ENCODE results near the gene GDF2.

Gene GDF2

DNA sequence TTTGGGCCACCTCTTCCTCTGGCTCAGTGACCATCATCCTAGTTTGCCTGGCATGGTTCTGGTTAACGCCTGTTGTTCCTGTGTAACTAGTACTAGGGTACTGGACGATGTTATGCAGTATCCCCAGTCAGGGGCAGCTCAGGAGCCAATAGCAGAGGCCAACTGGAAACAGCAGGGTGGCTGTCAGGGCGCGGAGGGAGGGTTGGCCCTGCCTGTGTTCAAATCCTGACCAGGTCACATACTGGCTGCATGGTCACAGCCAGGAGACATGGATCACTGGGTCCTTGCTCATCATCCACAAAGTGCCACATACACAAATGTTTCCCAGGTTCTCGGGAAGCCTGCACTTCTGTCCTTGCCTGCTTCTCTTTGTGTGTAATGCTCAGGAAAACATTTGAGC, 13.7 kb downstream of the GDF2 start:
- DNase-seq = no peak

- DNase-seq = no peak
Measured at GRCh38 chr10:47336387-47337134, 14.3 kb downstream of the GDF2 start.

DNA sequence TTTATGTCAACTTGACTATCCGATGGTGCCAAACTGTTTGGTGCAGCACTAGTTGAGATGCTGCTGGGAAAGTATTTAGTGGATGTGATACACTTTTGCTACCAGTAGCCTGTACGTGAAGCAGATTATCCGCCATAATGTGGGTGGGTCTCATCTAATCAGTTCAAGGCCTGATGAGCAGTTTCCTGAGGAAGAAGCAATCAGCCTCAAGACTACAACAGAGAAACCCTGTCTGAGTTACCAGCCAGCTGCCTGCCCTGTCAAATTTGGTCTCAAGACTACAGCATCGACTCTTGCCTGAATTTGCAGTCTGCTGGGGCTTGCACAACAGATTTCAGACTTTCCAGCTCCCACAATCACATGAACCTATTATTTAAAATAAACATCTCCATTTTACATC, 15.1 kb downstream of the GDF2 start:
- DNase-seq = no peak

DNA sequence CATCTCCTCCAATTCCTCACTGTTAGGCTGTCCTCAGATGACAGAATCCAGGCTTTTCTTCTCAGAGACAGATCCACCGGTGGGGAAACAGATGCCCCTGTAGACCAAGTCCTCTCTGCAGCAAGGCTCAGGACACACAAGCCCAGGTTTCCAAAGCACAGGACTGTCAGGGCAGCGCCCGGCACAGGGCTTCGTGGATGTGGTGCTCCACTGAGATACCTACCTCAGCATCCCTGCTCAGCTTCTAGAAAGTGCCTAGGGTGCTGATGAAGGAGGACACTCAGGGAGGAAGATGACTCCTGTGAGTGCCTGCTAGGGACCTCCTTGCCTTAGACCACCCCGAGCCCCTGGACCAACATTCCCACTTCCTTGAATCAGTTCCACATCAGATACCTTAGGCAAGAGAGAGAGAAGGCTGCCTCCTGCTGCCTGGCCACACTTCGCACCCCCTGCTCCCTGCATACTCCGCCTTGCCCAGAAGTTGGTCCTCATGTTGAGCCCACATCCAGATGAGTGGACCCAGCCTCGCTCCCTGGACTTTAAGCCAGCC, 17.0 kb downstream of the GDF2 start:
- no peak for DNase-seq

- DNase-seq = no peak
Measured at GRCh38 chr10:47339759-47340607, 17.7 kb downstream of the GDF2 start.

- DNase-seq = peak; percentile 12
Measured at GRCh38 chr10:47340608-47341170, 18.4 kb downstream of the GDF2 start.

DNA sequence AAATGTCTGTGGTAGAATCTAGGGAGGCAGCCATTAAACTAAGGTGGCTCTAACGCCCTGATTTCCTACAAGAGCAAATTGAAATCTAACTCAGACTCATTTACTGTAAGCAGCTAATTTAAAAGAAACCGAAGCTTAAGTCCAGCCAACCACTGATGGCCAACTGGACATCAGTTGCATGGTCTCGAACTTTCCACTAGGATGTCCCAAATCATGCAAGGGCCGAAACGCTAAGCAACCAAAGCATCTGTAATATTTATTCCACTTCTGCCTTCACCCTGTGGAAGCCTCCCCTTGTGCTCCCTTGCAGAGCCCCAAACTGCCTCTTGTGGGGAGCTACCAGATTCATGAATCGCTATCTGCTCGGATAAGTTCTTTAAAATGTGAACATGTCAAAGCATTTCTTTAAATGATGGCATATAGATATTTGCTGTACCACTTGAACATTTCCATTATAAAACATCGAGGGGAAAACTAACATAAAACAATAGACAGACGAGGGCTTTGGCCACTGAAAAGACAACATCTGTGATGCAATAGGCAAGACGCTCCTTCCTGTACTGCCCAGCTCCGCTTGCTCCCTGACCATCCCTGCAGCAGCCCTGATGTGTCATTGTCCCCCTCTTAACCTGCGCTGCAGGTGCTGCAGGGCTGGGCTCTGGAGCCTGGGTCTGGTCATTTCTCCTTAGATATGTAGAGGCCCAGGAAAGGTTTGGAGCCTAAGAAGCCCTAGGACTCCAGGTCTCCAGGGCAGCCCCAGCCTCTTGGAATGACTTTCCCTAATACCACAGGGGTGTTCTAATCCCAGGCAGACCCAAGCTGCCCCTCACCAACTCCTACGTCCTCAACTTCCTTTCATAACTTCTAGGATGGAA, 23.0 kb downstream of the GDF2 start:
- no peak for DNase-seq

GRCh38 chr10:47346581-47347302, 24.5 kb downstream of the GDF2 start:
- no peak for DNase-seq

GRCh38 chr10:47347303-47347675, 25.0 kb downstream of the GDF2 start:
- DNase-seq = no peak

GRCh38 chr10:47348138-47348651, 25.9 kb downstream of the GDF2 start, which contains the start of gene RBP3:
Gene RBP3, plus strand, starts transcription at chr10:47348363. Its CDS starts 122 bp downstream, at chr10:47348485.
- DNase-seq = no peak

DNA sequence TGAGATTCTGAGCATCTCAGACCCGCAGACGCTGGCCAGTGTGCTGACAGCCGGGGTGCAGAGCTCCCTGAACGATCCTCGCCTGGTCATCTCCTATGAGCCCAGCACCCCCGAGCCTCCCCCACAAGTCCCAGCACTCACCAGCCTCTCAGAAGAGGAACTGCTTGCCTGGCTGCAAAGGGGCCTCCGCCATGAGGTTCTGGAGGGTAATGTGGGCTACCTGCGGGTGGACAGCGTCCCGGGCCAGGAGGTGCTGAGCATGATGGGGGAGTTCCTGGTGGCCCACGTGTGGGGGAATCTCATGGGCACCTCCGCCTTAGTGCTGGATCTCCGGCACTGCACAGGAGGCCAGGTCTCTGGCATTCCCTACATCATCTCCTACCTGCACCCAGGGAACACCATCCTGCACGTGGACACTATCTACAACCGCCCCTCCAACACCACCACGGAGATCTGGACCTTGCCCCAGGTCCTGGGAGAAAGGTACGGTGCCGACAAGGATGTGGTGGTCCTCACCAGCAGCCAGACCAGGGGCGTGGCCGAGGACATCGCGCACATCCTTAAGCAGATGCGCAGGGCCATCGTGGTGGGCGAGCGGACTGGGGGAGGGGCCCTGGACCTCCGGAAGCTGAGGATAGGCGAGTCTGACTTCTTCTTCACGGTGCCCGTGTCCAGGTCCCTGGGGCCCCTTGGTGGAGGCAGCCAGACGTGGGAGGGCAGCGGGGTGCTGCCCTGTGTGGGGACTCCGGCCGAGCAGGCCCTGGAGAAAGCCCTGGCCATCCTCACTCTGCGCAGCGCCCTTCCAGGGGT, 26.6 kb downstream of the GDF2 start:
- DNase-seq = no peak

- DNase-seq = no peak
Measured at GRCh38 chr10:47349516-47349915, 27.3 kb downstream of the GDF2 start.

GRCh38 chr10:47349941-47350371, 27.7 kb downstream of the GDF2 start:
- DNase-seq = no peak

DNA sequence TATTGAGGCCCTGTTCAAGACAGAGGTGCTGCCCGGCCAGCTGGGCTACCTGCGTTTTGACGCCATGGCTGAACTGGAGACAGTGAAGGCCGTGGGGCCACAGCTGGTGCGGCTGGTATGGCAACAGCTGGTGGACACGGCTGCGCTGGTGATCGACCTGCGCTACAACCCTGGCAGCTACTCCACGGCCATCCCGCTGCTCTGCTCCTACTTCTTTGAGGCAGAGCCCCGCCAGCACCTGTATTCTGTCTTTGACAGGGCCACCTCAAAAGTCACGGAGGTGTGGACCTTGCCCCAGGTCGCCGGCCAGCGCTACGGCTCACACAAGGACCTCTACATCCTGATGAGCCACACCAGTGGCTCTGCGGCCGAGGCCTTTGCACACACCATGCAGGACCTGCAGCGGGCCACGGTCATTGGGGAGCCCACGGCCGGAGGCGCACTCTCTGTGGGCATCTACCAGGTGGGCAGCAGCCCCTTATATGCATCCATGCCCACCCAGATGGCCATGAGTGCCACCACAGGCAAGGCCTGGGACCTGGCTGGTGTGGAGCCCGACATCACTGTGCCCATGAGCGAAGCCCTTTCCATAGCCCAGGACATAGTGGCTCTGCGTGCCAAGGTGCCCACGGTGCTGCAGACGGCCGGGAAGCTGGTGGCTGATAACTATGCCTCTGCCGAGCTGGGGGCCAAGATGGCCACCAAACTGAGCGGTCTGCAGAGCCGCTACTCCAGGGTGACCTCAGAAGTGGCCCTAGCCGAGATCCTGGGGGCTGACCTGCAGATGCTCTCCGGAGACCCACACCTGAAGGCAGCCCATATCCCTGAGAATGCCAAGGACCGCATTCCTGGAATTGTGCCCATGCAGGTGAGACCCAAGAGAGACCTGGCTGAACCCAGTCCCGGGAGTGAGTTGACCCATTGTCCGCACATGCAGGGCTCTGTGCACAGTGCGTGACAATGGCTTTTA, 28.7 kb downstream of the GDF2 start:
- no peak for DNase-seq

GRCh38 chr10:47351899-47352815, 29.9 kb downstream of the GDF2 start:
- DNase-seq = no peak

DNA sequence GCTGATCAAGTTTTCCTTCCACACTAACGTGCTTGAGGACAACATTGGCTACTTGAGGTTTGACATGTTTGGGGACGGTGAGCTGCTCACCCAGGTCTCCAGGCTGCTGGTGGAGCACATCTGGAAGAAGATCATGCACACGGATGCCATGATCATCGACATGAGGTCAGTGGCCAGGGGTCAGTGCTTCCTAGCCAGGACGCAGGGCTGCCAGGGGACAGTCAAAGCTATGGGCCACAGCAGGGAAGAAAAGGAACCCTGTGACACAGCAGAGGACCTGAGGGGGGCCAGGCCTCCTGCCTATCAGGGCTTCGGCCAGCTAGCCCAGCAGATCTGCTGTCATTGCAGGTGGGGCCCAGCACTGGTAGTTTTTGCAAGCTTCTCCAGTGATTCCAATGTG, 31.1 kb downstream of the GDF2 start:
- no peak for DNase-seq

DNA sequence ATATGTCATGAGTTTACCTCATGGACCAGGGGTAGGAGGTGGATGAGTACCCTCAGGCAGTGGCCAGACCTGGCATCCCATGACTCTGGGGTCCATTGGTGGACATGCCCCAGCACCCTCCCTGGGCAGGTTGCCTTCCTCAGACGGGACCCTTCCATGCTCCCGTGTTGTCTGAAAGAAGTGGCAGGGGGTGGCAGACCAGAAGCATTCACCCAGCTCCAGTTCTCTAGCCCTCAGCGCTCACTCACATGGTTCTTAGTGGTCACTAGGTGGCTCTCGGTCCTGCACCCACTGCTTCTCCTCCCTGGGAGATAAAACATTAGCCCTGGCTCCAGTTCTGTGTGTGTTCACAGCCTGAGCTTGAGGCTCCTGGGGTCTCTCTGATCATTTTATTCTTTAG, 31.9 kb downstream of the GDF2 start:
- no peak for DNase-seq

DNA sequence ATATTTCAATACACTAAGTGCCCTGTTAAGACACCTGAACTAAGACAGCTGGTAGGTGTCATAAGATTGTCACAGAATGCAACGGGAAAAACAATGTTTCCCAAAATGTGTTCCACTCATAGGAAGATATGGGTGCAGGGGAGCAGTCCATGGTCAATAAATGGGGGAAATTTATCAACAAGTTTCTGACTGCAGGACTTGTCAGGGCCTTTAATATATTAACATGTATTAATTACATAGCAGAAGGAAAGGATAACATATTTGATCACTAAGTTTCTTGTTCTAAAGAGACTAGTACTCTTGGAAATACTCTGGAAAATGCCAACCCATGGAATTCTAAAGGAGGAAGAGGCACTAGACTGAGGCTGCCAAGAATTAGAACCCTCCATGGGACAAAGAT, 32.6 kb downstream of the GDF2 start:
- no peak for DNase-seq

Data from NCI-H345 (cell line).